ENCODE results near the gene ZNF451. TPM values are rescaled to one million over a fixed set of nuclear protein-coding genes. Genes with fewer than 3 reads are reported as not detected.

ZNF451 gene
- total RNA-seq, 1 donor from 2014 or later, result 61.0 TPM

- Mint-ChIP-seq H3K36me3 (ENCODE audit: low read depth) (no peaks in the 10 kb centered on the region), H3K9me3 (no peaks in the 10 kb centered on the region), H3K4me3 (peak within 1 kb of the TSS; percentile 87), H3K4me1 (peaks cover 30% of the 10 kb centered on the region), H3K27ac (ENCODE audit: unreplicated experiment) (peak within 1 kb of the TSS; percentile 94), H3K27me3 (ENCODE audit: low read depth) (peaks cover 12% of the 10 kb centered on the region)
- TF ChIP-seq CTCF (conservative IDR thresholded peaks at IDR 0.05), result peak; percentile 46
- DNase-seq (ENCODE audit: low read depth, low spot score), result peak; percentile 77
Measured at GRCh38 chr6:57172136-57173055, 82.4 kb downstream of the ZNF451 start, which contains the start of gene BAG2. Gene BAG2 (plus strand): TSS chr6:57172326. CDS start chr6:57172698, 372 bp downstream.

- peaks cover 12% of the 10 kb centered on the region for H3K27me3 Mint-ChIP-seq (ENCODE audit: low read depth)
- TF ChIP-seq CTCF (conservative IDR thresholded peaks at IDR 0.05), result no peak
- H3K9me3 Mint-ChIP-seq, result no peaks in the 10 kb centered on the region
- H3K36me3 Mint-ChIP-seq (ENCODE audit: low read depth), result no peaks in the 10 kb centered on the region
- H3K4me3 Mint-ChIP-seq, result peak overlapping the region; percentile 87
- no peak for DNase-seq (ENCODE audit: low read depth, low spot score)
- peaks cover 30% of the 10 kb centered on the region for H3K4me1 Mint-ChIP-seq
- peak overlapping the region; percentile 94 for H3K27ac Mint-ChIP-seq (ENCODE audit: unreplicated experiment)
Measured at GRCh38 chr6:57173056-57173885, 83.3 kb downstream of the ZNF451 start.

- H3K27me3 Mint-ChIP-seq (ENCODE audit: low read depth), result peaks cover 12% of the 10 kb centered on the region
- H3K4me3 Mint-ChIP-seq, result peak overlapping the region; percentile 87
- H3K9me3 Mint-ChIP-seq, result no peaks in the 10 kb centered on the region
- no peak overlapping the region for H3K27ac Mint-ChIP-seq (ENCODE audit: unreplicated experiment)
- no peak for TF ChIP-seq CTCF (conservative IDR thresholded peaks at IDR 0.05)
- no peaks in the 10 kb centered on the region for H3K36me3 Mint-ChIP-seq (ENCODE audit: low read depth)
- DNase-seq (ENCODE audit: low read depth, low spot score), result no peak
- peaks cover 30% of the 10 kb centered on the region for H3K4me1 Mint-ChIP-seq
Measured at GRCh38 chr6:57173886-57174510, 84.0 kb downstream of the ZNF451 start.

GRCh38 chr6:57174511-57174907, 84.5 kb downstream of the ZNF451 start:
- Mint-ChIP-seq H3K27ac (ENCODE audit: unreplicated experiment) (no peak overlapping the region), H3K4me3 (peak overlapping the region; percentile 87), H3K9me3 (no peaks in the 10 kb centered on the region), H3K27me3 (ENCODE audit: low read depth) (peaks cover 12% of the 10 kb centered on the region), H3K4me1 (peaks cover 30% of the 10 kb centered on the region), H3K36me3 (ENCODE audit: low read depth) (no peaks in the 10 kb centered on the region)
- no peak for DNase-seq (ENCODE audit: low read depth, low spot score)
- no peak for TF ChIP-seq CTCF (conservative IDR thresholded peaks at IDR 0.05)

Measured in neural crest cell (in vitro differentiated cells).